Naive B cell (primary cell): ENCODE results near the gene GPATCH4. TPM values are rescaled to one million over a fixed set of nuclear protein-coding genes. Genes with fewer than 3 reads are reported as not detected.

Experiments used
- polyA plus RNA-seq, 6 donors: library from polyadenylated mRNA; unstranded; fragments of 300-500 nt; fragmentation: Illumina TruSeq; gene quantifications; one replicate each; pipeline ENCODE4 v1.2.3, GENCODE V29; 2021; ENCODE audit warnings: low read depth in 6 of 6

The GPATCH4 gene
- polyA plus RNA-seq, 6 donors from 2014 or later: 16.6 to 47.9 (median 28.7) TPM

Other genes starting within 250 kb of the GPATCH4 start
- not detected for gene RHBG, start 232.3 kb downstream of the GPATCH4 start, polyA plus RNA-seq
- 10 to 100 TPM in 3 of 6 donors, 1 to 10 TPM in 3; 6.9 to 15.8 (median 9.1) TPM for gene MEF2D, start 100.7 kb downstream of the GPATCH4 start, polyA plus RNA-seq
- not detected for gene IQGAP3, start 28.9 kb downstream of the GPATCH4 start, polyA plus RNA-seq
- 1 to 10 TPM in 5 of 6 donors, not detected in 1; 2.4 to 4.5 (median 3.2) TPM for gene TTC24, start 21.8 kb downstream of the GPATCH4 start, polyA plus RNA-seq
- gene NAXE, start 9.7 kb downstream of the GPATCH4 start, polyA plus RNA-seq: 100 to 1,000 TPM in 5 of 6 donors, 10 to 100 TPM in 1; 97.6 to 177 (median 110) TPM
- not detected for gene HAPLN2, start 17.9 kb upstream of the GPATCH4 start, polyA plus RNA-seq
- gene BCAN, start 40.6 kb upstream of the GPATCH4 start, polyA plus RNA-seq: not detected
- gene NES, start 75.9 kb upstream of the GPATCH4 start, polyA plus RNA-seq: not detected
- under 1 TPM in 1 of 6 donors, not detected in 5; 0.29 TPM for gene CRABP2, start 104.1 kb upstream of the GPATCH4 start, polyA plus RNA-seq
- 10 to 100 TPM in 3 of 6 donors, 1 to 10 TPM in 3; 6.9 to 14.4 (median 9.6) TPM for gene METTL25B, start 127.0 kb upstream of the GPATCH4 start, polyA plus RNA-seq
- 10 to 100 TPM; 14.3 to 35.0 (median 26.3) TPM for gene ISG20L2, start 127.3 kb upstream of the GPATCH4 start, polyA plus RNA-seq
- gene MRPL24, start 139.6 kb upstream of the GPATCH4 start, polyA plus RNA-seq: 100 to 1,000 TPM in 1 of 6 donors, 10 to 100 TPM in 5; 70.7 to 117 (median 76.1) TPM
- 10 to 100 TPM; 19.6 to 33.8 (median 26.3) TPM for gene HDGF, start 150.2 kb upstream of the GPATCH4 start, polyA plus RNA-seq
- 10 to 100 TPM; 31.9 to 69.4 (median 38.9) TPM for gene PRCC, start 166.1 kb upstream of the GPATCH4 start, polyA plus RNA-seq
- 1 to 10 TPM in 1 of 6 donors, under 1 TPM in 4, not detected in 1; 0.26 to 1.2 (median 0.31) TPM for gene SH2D2A, start 215.4 kb upstream of the GPATCH4 start, polyA plus RNA-seq